GM12878 (cell line): ENCODE measurements around the gene FGFR2. TPM values are rescaled to one million over a fixed set of nuclear protein-coding genes. Genes with fewer than 3 reads are reported as not detected.

ENCODE experiments used
- ATAC-seq: fragments of 200-7000 bp; cut with Tn5 transposase; 3 replicates; pipeline ENCODE4 v1.9.1; 2020; ENCODE audit warnings: mild to moderate bottlenecking, moderate library complexity
- BruUV-seq: library from RNA; stranded (reverse); fragments of 400-500 nt; replicated peaks from 2 replicates; lab custom pipeline; 2021; lab: Mats Ljungman, UMichigan
- CTCF ChIA-PET: fragments of 300-600 bp; sonication (Branson Sonifier 250); formaldehyde crosslinking; extraction: SDS; loops from one replicate; lab custom pipeline; 2021; ENCODE audit warnings: inconsistent platforms; lab: Yijun Ruan, JAX
- POLR2A ChIA-PET: fragments of 350-600 bp; formaldehyde crosslinking; extraction: SDS; loops from one replicate; lab custom pipeline; 2021; ENCODE audit warnings: inconsistent platforms; lab: Charles Lee
- RAD21 ChIA-PET: fragments of 300-600 bp; sonication (Branson Sonifier 250); formaldehyde crosslinking; loops from one replicate; lab custom pipeline; 2023; ENCODE audit warnings: antibody characterized with exemption; ENCODE audit not compliant: unreplicated experiment; lab: Charles Lee
- SMC1A ChIA-PET: fragments of 300-600 bp; sonication (Branson Sonifier 250); formaldehyde crosslinking; loops from one replicate; lab custom pipeline; 2023; ENCODE audit not compliant: unreplicated experiment, uncharacterized antibody; lab: Charles Lee
- DNase-seq: peaks from one replicate; pipeline ENCODE4 v3.0.0-alpha.2; 2011; ENCODE audit warnings: low read depth, low spot score
- FAIRE-seq: peaks from 3 replicates; lab custom pipeline; 2011; peaks lifted over from hg19 to GRCh38; lab: Jason Lieb, UNC
- H2AFZ ChIP-seq: 2 replicates; pipeline ENCODE4 v1.6.0; 2011; ENCODE audit warnings: low read depth, low read length, control low read depth; ENCODE audit not compliant: control insufficient read depth
- H3K27ac ChIP-seq: 2 replicates; pipeline ENCODE4 v1.5.1; 2011; ENCODE audit warnings: control low read depth; ENCODE audit not compliant: control insufficient read depth, insufficient read depth
- H3K27me3 ChIP-seq, 2 experiments: replicated peaks in 1 of 2; 2 replicates each; pipeline versions ENCODE4 v1.6.0 to v1.6.1; 2011; ENCODE audit warnings: low read length in 1 of 2; ENCODE audit not compliant: control insufficient read depth in 2 of 2, insufficient read depth in 2 of 2
- H3K36me3 ChIP-seq, 2 experiments: 2 replicates each; pipeline ENCODE4 v1.5.1; 2011; ENCODE audit warnings: low read length in 1 of 2; ENCODE audit not compliant: control insufficient read depth in 2 of 2, insufficient read depth in 2 of 2
- H3K4me1 ChIP-seq: 2 replicates; pipeline ENCODE4 v1.6.1; 2011; ENCODE audit warnings: mild to moderate bottlenecking, low read length, moderate library complexity, mixed read lengths; ENCODE audit not compliant: control insufficient read depth, insufficient read depth
- H3K4me2 ChIP-seq: 2 replicates; pipeline ENCODE4 v1.6.0; 2011; ENCODE audit warnings: control low read depth; ENCODE audit not compliant: control insufficient read depth, insufficient read depth
- H3K4me3 ChIP-seq: fragments of 200-600 bp; sonication (generic); 2 replicates; pipeline ENCODE4 v1.5.1; 2016
- H3K79me2 ChIP-seq: 2 replicates; pipeline ENCODE4 v1.6.0; 2011; ENCODE audit warnings: low read length; ENCODE audit not compliant: control insufficient read depth, insufficient read depth
- H3K9ac ChIP-seq: 2 replicates; pipeline ENCODE4 v1.8.0; 2011; ENCODE audit warnings: low read length, control low read depth, mixed read lengths; ENCODE audit not compliant: control insufficient read depth, insufficient read depth
- H3K9me3 ChIP-seq: replicated peaks from 3 replicates; pipeline ENCODE4 v1.5.1; 2011; ENCODE audit warnings: mild to moderate bottlenecking, low read length; ENCODE audit not compliant: control insufficient read depth, insufficient read depth
- H4K20me1 ChIP-seq: 2 replicates; pipeline ENCODE4 v1.6.0; 2011; ENCODE audit not compliant: control insufficient read depth, insufficient read depth
- BRCA1 ChIP-seq: IDR thresholded peaks from 2 replicates; pipeline ENCODE4 v1.6.1; 2011; ENCODE audit warnings: low read depth, low read length, improper control_type of control experiment
- CEBPZ ChIP-seq: fragments of 150-350 bp; IDR thresholded peaks from 2 replicates; pipeline ENCODE4 v1.6.1; 2016; ENCODE audit warnings: low read depth, low read length
- CREB1 ChIP-seq: IDR thresholded peaks from 2 replicates; pipeline ENCODE4 v1.6.1; 2012; ENCODE audit warnings: low read depth, mild to moderate bottlenecking, inconsistent platforms
- NRF1 ChIP-seq: conservative IDR thresholded peaks from 2 replicates; pipeline ENCODE4 v1.6.1; 2011; ENCODE audit warnings: mild to moderate bottlenecking, low read depth, low read length, improper control_type of control experiment
- POLR2AphosphoS5 ChIP-seq: IDR thresholded peaks from 2 replicates; pipeline ENCODE4 v1.6.1; 2011; ENCODE audit warnings: mild to moderate bottlenecking, low read length, inconsistent platforms
- SREBF2 ChIP-seq: IDR thresholded peaks from 2 replicates; pipeline ENCODE4 v1.6.1; 2012; ENCODE audit warnings: mild to moderate bottlenecking, low read length
- in situ Hi-C: fragments of 300-500 bp; cut with MboI; formaldehyde crosslinking; loops from 9 replicates; pipeline ENCODE4 v1.14.3; 2018; ENCODE audit warnings: mixed read lengths
- intact Hi-C: fragments of 100-400 bp; cut with micrococcal nuclease; formaldehyde crosslinking; loops from one replicate; pipeline ENCODE4 v1.14.2; 2022; ENCODE audit not compliant: unreplicated experiment
- polyA plus RNA-seq, 11 experiments: library from polyadenylated mRNA; depleted of rRNA in 4 of 11; unstranded in 6 of 11; stranded (reverse) in 5 of 11; fragments of >200 nt; fragmentation: Nextera tagmentation in 4 of 11; fragmentation: Illumina TruSeq in 1 of 11; extraction: Ambion mirVana in 4 of 11; extraction: Trizol in 1 of 11; gene quantifications; 1 replicate in 1 of 11; 2 replicates in 10 of 11; pipeline versions ENCODE4 v1.2.1 to v1.2.3, GENCODE V29; 2011 to 2016; ENCODE audit warnings: inconsistent platforms in 2 of 11, missing spikeins in 2 of 11, low read depth in 1 of 11
- total RNA-seq, 4 experiments: library from RNA; depleted of rRNA in 3 of 4; stranded (reverse); fragments of >200 nt in 3 of 4; fragmentation: Illumina TruSeq in 1 of 4; extraction: Trizol in 1 of 4; gene quantifications; 2 replicates each; pipeline versions ENCODE4 v1.2.1 to v1.2.3, GENCODE V29; 2013 to 2021
- TF ChIP-seq, protein P1 (sequence below): fragments of 150-350 bp; IDR thresholded peaks from 2 replicates; pipeline ENCODE4 v1.6.1; 2014; ENCODE audit warnings: mild to moderate bottlenecking, low read depth, low read length

The FGFR2 gene
- total and polyA plus RNA-seq, 10 of the 15 experiments (the other 5 are each of a cell fraction or from before 2014, with no cell fraction given): 0.04 to 0.15 TPM; not detected in 8

DNA sequence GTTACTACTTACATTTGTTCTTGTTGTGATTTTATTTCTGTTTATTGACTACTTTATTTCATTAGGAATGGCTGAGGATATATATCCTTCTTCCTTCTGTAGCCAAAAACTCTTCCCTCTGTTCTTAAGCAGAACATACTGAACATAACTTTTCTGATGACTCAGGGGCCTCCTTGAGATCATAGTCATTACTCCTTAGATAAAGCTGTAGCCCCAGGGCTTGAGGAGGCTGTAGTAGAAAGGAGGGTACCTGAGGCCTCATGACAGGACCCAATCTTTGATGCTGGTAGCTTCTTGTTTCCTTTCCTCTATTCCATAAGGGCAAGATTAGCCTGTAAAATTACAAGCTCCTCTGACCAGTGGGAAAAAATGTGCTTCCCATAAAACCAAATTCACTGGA lies 41.2 kb upstream of the FGFR2 start:
- no peaks in the 10 kb centered on the region for H3K79me2 ChIP-seq
- no peaks in the 10 kb centered on the region for H4K20me1 ChIP-seq
- BruUV-seq: no TSS peak
- H3K9ac ChIP-seq: no peak overlapping the region
- H3K4me1 ChIP-seq: no peaks in the 10 kb centered on the region
- ATAC-seq (no peak), DNase-seq (no peak), FAIRE-seq (no peak)
- no peak overlapping the region for H3K4me2 ChIP-seq
- H3K36me3 ChIP-seq: no peaks in the 10 kb centered on the region
- CTCF ChIA-PET: no interaction called here
- SMC1A ChIA-PET: no interaction called here
- intact Hi-C loops: no loop called here
- POLR2A ChIA-PET: no interaction called here
- in situ Hi-C loops: no loop called here
- H3K9me3 ChIP-seq: no peaks in the 10 kb centered on the region
- H3K27ac ChIP-seq: no peak overlapping the region
- H2AFZ ChIP-seq: no peak overlapping the region
- RAD21 ChIA-PET: no interaction called here
- no peaks in the 10 kb centered on the region for H3K27me3 ChIP-seq
- TF ChIP-seq POLR2AphosphoS5 (no peak), NRF1 (no peak), SREBF2 (no peak), CREB1 (no peak), CEBPZ (no peak), BRCA1 (no peak)
- TF ChIP-seq, protein P1, sequence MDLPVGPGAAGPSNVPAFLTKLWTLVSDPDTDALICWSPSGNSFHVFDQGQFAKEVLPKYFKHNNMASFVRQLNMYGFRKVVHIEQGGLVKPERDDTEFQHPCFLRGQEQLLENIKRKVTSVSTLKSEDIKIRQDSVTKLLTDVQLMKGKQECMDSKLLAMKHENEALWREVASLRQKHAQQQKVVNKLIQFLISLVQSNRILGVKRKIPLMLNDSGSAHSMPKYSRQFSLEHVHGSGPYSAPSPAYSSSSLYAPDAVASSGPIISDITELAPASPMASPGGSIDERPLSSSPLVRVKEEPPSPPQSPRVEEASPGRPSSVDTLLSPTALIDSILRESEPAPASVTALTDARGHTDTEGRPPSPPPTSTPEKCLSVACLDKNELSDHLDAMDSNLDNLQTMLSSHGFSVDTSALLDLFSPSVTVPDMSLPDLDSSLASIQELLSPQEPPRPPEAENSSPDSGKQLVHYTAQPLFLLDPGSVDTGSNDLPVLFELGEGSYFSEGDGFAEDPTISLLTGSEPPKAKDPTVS: no peak
- no peak overlapping the region for H3K4me3 ChIP-seq
